NCI-H1694 (cell line): Measurements from ENCODE around the gene SMAD2.
"Not testable (repeated sequence)": the region's sequence is repeated elsewhere in the genome, so short reads cannot be mapped to it uniquely, and the experiment has no call there.

Source experiments
- DNase-seq: peaks from one replicate; lab custom pipeline; 2025; lab: John Stamatoyannopoulos, UW

Gene SMAD2

DNA sequence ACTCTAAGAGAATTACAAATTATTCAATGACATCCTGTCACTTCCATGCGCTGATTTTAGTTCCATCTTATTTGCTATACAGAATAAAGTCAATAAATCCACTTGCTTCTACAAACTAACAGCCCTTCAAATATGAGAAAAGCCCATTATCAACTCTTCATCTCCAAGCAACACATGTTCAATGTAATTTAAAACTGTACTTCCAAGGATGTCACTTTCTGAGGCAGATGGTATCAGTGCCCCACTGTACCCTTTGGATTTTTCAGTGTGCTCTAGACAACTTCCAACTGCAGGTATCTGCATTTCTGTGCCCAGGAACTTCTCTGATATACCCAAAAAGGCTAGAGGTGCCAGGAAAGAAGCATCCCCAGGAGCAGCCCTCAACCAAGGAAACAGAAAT, 87.6 kb downstream of the SMAD2 start:
- no peak for DNase-seq

DNA sequence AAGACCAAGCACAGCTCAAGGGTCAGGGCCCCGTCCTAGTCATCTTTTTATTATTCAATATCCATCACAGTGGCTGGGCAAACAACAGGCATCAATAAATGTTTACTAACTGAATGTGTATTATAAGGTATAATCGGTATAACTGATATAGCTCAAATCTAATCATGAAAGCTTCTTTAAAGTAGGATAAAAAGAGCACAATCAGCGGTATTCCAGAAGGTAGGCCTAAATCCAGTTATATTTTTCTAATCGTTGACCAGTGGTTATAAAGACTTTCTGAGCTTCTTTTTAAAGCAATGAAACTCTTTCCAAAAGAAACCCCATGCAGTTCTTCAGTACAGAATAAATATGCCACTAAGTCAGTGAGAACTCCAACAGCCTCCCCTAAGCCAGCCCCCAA, 92.1 kb downstream of the SMAD2 start:
- no peak for DNase-seq

DNA sequence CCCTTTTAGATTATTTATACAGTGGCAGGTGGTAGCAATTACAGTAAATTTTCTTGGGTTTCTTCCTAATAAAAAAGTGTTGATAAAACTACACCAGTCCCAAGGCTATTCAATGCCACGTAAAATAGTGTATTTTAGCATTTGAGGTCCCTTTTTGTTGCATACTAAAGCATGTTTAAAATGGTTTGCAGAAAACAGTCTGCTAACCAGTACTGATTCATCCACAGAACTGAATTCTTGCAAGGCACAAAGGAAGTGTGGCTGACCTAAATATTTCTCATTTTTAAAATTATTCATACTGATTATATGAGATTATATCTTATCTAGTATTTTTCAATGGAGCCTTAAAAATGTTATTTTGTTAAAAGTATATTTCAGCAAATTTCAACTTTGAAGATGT, 98.1 kb downstream of the SMAD2 start:
- no peak for DNase-seq

DNA sequence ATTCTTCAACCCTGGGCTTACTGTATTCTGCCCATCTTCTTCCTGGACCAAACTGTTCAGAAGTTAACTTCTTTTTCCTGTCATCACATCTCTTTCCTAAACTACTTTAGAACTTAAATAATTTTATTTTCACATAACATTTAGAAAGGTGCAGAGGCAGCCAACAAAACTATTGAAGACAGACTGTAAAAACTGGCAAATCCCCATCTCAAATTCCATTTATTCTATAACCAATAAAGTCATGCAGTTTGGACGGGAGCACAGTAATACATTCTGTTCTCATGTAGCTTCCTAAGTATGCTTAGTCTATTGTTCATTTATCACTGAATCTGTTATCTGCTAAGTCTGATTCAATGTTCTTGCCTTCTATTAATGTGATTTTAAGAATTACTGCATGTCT, 99.1 kb downstream of the SMAD2 start:
- no peak for DNase-seq

DNA sequence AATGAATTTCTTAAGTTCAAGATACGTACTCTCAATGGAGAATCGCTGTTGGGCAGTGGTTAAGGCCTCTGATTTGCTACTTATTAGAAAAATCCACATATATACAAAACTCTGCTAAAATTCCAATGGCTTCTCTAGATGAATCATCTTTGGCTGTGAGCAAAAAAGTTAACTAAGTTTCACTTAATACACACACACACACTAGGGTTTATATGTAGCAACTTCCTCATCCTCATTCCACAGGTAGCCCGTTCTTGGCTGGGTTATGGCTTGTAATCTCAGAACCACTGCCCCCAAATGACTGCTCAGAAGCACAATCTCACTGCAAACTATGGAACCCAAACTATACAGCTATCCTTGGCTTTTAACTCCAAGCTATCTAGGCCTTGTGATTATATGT, 99.7 kb downstream of the SMAD2 start:
- no peak for DNase-seq

DNA sequence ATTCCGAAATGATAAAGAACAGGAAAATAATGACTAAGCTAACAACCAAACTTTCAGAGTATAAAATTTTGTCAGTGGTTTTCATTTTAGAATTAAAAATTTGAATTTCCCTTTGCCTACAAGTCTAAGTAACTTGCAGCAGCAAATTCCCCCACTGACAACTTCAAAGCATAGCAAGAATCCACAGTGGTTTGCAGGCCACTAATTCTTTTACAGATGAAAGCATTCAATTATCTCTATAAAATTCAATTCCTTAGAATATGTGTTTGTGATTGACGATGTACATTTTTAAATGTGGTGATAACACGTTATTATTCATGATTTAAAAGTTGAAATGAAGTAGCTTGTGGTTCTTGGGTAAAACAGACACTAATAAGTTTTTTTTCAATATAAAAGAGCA, 100.6 kb downstream of the SMAD2 start:
- no peak for DNase-seq

DNA sequence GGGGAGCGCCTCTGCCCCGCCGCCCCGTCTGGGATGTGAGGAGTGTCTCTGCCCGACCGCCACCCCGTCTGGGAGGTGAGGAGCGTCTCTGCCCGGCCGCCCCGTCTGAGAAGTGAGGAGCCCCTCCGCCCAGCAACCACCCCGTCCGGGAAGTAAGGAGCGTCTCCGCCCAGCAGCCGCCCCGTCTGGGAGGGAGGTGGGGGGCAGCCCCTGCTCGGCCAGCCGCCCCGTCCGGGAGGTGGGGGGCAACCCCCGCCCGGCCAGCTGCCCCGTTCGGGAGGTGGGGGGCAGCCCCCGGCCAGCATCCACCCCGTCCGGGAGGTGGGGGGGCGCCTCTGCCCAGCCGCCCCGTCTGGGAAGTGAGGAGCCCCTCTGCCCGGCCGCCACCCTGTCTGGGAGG, 102.4 kb downstream of the SMAD2 start:
- DNase-seq, result not testable (repeated sequence)

DNA sequence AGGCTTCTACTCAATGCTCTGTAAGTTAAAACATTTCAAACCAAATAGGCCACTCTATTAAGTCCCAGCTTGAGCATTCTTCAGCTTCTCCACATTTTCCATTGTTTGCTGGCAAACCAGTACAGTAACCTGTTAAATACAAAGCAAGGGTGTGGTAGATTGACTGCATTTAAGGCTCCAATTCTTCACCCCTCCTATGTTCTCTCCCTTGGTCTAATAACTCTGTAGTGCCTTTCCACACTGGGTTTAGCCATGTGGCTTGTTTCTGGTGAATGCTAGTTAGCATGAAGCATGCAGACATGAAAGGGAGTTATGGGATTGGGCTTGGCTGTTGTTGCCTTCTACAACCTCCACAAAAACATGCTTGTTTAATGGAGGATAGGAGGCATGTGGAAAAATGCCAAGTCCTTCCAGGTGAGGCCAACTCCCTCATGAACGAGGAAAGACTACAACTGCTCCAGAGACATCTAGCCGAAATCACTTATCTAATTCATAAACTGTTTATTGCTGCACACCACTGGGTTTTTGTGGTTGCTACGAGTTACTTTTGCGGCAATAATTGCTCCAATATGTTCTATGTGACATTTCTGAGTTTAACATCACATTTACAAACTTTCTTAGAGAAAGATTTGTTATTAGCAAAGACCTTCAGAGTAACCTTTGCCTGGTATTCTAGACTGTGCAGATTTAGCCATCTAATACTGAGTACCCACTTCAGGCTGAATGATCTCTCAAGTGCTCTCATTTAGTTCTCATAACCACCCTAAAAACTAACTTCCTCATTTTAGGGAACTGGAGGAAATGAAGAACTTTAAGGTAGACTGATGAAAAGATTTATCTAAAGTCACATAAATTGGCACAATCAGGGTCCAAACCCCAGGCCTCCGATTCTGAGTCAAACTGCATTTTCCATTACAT, 104.0 kb downstream of the SMAD2 start:
- no peak for DNase-seq

DNA sequence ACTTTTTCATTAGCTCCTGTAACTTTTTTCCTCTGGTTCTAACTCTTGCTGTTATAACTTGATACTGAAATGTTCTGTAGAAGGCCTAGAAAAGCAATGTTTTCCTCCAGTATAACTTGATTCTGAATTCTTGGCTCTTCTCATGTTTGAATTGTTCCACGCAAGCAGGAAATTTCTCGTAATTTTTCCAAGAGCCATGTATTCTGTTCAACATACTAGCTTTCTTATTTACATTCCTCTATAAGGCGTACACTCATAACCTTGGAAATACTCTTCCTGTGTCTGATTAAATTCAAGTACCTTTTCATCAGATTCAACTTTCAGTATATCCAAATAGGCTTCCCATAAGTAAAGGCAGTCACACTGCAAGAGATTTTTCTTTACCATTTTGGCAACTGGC, 109.1 kb downstream of the SMAD2 start:
- DNase-seq, result no peak

DNA sequence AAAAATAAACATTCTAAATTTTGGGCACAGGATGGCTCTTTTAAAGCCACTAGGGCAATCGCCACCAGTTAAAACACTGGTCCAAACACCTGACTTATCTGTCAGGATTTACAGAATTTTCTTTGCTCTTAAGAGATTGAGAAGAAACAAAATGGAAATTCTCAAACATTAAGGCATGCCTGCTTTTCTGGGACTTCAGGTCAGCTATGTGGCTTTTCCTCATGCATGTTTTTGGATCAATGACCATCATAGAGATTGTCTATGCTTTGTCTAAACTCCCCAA, 112.7 kb downstream of the SMAD2 start:
- DNase-seq, result no peak

DNA sequence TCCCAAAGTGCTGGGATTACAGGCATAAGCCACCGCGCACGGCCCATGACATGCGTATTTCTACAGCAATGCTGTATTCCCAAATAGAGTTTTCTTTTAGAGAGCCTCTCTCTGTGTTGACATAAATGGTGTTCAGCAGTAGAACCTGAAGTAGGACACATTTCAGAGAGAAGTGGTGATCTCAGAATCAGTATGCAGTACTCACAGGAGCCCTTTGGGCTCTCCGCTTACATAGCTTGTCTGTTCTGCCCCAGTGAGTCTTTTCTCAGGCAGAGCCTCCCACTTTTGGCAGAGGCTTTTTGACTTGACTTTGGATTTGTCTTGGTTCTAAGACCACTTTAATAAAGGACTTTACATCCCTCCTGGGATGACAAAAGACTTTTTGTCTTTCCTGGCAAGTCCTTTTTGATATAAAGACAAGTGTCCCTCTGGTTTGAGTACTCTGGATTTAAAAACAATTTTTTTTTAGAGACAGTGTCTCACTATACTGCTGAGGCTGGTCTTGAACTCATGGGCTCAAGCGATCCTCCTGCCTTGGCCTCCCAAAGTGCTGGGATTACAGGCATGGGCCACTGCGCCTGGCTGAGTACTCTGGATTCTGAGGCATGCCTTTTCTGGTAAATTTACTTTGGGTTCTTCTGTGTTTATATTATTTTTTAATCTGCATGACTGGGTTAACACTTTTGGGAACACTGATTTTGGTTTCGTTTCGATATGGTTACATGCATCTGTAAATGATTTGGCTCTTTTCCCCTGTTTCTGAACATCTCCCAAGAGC, 113.3 kb downstream of the SMAD2 start:
- DNase-seq, result no peak

DNA sequence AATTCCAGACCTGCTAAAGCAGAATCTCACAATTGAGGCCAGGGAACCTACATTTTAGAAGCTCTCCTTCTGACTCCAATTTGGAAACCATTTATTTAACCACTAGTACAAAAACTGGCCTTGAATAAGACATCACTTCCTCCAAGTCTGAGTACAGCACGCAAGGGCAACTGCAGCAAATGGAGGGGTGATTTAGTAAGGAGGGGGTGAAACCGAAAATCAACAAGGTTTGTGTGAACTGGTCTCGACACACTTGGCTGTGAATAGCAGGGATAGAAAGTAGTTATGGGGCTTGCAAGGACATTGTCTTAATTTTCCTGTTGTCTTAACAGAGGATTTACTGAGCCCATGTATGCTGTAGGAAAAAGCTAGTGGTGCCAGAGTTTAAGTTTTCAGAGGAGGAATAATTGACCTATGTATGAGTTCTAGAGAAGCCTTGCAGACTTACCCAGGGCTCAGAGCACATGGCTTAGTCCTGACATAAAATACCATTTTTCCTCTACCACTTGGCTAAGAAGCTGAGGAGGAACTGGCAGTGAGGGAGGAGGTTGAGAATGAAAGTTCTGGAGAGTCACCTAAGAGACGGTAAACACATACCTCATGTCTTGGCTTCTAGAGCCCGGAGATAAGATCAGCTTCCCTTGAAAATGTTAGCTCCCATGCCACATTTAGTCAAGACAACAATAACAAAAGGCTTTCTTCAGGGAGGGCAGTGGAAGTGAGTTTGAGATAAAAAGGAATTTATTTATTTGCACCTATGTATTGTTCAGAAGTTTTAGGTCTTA, 114.8 kb downstream of the SMAD2 start:
- DNase-seq, result no peak

DNA sequence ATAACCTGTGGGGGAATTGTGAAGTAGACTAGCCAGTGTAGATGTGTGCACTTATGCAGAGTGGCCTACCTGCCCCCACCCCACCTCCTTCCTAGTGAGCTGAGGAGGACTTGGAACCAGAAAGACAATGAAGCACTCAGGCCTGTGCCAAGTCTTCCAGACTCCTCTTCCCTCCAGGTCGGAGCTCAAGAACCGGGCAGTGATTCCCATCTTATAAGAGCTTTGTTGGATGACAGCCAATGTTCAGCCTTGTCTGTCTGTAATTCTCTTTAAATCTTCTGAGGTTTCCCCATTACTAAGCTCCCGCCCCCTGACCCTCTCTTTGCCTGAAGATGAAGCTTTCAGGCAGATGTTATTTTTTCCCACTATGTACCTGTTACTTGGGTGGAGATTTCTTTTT, 121.0 kb downstream of the SMAD2 start:
- no peak for DNase-seq

DNA sequence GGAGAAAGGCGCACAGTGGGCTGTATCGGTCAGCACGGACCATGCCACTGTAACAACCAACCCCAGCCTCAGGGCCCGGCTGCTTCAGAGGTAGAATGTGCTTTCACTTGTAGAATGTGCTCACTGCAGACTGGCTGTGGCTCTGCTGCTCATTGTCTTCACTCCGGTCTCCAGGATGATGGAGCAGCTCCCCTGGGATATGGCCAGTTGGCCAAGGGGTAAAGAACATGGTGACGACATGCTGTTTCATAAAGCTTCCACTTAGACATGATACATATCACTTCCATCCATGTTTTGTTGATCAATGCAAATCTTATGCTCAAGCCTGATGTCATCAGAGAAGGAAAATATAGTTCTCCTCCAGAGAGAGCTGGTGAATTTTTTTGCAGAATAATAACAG, 127.7 kb downstream of the SMAD2 start:
- DNase-seq, result no peak

DNA sequence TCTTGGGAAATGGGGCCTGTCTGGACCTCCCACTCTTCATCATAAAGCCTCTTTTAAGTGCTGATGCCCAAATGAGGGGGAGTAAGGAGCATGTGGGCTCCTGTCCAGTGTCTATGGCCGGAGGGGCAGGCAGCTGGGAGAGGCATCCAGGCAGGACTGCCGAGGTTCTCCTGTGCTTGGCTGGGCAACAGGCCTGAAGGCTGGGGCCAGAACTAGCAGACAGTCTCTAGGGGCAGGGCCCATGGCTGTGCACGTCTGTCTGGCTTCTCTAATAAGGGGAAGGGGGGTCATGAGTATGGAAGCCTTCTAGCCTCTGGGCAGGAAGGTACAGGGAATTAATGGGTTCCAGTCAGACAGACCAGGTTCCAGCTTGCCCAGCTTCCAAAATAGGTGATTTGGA, 128.6 kb downstream of the SMAD2 start:
- no peak for DNase-seq

DNA sequence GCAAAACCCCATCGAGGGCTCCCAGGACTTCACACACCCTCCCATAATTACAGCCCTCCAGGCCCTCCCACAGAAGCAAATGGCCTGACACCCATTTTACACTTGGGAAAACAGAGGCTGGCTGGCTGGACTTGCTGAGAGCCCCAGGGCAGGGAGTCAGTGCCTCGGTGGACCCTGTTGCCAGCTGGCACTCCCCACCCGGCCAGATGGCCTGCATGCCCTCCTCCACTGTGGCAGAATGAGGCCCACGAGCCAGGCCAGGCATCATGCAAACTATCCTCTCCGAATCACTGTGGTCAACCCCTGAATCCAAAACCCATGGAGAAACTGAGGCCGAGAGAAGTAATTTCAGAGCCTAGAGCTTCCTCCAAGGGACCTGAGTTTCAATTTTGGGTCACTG, 129.7 kb downstream of the SMAD2 start:
- DNase-seq, result no peak

DNA sequence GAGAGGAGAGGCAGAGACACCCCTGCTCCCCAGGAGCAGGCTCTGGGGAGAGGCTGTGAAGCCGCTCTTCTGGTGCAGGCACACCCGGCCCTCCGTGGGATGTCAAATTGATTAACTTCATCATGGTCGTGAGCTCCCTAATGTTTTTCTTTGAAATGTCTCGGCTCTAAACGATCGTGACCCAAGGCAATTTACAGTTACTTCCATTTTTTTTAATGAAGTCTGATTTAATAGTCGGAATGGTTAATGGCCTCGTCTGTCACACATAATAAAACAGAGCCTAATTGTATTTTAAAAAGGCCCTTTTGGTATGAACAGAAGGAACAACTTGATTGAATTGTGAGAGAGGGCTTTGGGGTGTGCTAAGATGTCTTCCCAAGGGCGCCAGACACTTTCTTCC, 130.2 kb downstream of the SMAD2 start:
- DNase-seq, result no peak

DNA sequence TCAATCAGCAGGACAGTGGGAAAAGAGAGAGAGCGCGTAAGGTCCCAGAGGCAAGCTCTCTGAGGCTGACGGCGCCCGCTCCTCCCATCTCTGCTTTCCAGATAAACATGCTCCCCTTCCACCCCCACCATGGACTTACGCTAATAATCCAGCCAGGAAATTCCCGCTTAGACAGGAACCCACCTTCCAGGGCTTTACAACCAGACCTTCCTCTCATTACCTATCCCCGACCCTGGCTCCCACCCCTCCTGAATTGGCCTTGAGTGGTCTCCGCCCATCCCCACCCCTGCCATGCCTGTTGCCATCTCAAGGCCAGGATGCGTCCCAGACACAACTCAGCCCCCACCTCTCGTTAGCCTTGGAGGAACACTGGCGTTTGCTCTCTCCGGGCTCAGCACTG, 131.1 kb downstream of the SMAD2 start:
- no peak for DNase-seq

DNA sequence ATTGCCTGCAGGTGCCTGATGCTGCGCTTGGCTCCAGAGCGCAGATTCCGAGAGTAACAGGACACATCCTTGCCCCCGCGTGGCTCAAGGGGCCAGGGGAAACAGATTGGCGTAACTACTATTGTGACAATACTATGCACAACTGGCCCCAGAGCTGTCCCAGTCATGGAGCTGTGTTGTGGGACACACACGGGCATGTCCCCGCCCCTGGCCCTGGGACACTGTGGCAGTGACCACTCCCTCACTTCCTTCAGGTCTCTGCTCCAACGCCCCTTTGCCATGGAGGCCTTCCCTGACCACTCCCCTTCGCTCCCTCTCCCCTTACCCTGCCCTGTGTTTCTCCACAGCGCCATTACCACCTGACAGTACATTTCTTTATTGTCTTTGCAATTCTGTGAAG, 132.1 kb downstream of the SMAD2 start:
- DNase-seq, result no peak

DNA sequence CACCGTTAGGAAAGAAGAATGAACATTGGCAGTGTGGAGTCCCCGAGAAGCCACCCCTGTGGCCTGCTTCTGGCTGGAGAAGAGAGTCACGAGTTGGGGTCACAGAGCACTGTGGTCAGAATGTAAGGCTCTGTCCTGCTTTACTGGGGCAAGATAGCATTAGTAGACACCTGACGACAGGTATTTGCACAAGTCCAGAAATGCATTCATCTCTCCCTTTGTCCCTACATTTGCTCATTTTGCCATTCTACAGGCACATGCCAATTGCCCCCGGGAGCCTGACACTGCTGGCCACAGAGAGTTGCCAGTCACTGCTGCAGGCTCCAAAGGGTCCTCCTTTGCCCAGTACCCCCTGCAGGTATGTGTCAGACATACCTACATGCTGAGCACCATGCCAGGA, 133.3 kb downstream of the SMAD2 start:
- DNase-seq, result no peak

DNA sequence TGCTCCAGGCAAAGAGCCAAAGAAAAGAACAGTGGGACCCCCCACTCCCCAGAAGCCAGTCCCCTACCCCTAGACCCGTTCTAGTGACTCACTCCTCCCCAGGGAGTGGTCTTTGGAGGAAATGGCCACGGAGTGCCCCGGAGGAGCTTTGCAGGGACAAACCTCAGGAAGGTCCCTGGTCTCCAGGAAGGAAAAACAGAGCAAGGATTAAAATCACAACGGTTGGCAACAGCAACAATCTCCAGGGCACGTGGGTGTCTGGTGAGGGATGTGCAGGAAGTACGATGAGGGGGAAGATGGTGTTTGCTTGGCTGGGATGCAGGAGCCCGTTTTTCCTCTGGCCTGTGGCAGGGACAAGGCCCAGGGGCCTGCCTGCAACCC, 135.0 kb downstream of the SMAD2 start:
- DNase-seq, result no peak

DNA sequence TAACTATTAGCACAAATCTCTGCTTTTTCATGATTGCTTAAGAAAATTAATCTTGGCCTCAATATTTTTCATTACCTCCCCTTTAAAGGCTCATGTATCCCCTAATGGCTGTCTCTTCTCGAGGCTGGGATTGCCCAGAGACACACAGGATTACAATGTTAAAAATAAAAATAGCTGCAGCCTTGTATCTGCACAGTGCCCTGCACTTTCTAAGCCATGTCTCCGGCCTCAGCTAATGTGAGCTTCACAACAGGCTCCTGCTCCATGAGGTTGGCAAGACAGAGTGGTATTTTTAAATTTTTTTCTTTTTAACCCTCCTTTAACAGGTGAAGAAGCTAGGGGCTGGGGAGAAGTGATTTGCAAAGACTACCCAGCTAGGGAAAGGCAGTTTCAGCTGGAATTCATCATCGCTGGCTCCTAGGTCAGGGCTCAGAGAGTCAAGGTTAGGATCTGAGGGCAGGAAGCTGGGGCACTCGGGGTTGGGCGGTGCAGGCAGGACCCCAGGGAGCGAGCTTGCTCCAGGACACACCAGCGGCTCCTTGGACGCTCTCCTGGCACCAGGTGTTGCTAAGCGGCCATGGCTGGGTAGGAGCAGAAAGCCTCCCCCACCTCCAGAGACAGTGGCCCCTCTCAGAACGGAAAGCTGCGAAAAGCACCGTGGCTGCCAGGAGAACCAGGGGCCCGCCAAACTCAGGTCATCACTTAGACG, 135.6 kb downstream of the SMAD2 start:
- DNase-seq, result no peak
